Spleen (tissue), 11 donors: Measurements from ENCODE around the gene CMSS1. TPM values are rescaled to one million over a fixed set of nuclear protein-coding genes. Genes with fewer than 3 reads are reported as not detected.

Experiments used
- DNase-seq: peaks from one replicate; pipeline ENCODE4 v3.0.0-alpha.2; 2020
- H3K27ac ChIP-seq, 8 donors: fragments of 200-600 bp; sonication (generic) in 7 of 8; 1 replicate in 4 of 8; 2 replicates in 4 of 8; pipeline versions ENCODE4 v1.5.0 to v1.8.0; 2016 to 2021; ENCODE audit warnings: inconsistent platforms in 4 of 8, mild to moderate bottlenecking in 4 of 8, moderate library complexity in 1 of 8
- H3K27me3 ChIP-seq, 7 donors: fragments of 200-600 bp; sonication (generic) in 6 of 7; replicated peaks in 1 of 7; 1 replicate in 4 of 7; 2 replicates in 3 of 7; pipeline versions ENCODE4 v1.5.0 to v1.8.0; 2016 to 2021; ENCODE audit warnings: inconsistent platforms in 3 of 7, mild to moderate bottlenecking in 1 of 7
- H3K36me3 ChIP-seq, 6 donors: fragments of 200-600 bp; sonication (generic) in 5 of 6; 1 replicate in 4 of 6; 2 replicates in 2 of 6; pipeline versions ENCODE4 v1.5.0 to v1.8.0; 2016 to 2021; ENCODE audit warnings: inconsistent platforms in 2 of 6
- H3K4me1 ChIP-seq, 6 donors: fragments of 200-600 bp; sonication (generic) in 5 of 6; 1 replicate in 3 of 6; 2 replicates in 3 of 6; pipeline versions ENCODE4 v1.5.0 to v1.8.0; 2016 to 2021; ENCODE audit warnings: inconsistent platforms in 3 of 6
- H3K4me3 ChIP-seq, 8 donors: fragments of 200-600 bp; sonication (generic) in 7 of 8; 1 replicate in 4 of 8; 2 replicates in 4 of 8; pipeline versions ENCODE4 v1.5.0 to v1.8.0; 2016 to 2021; ENCODE audit warnings: inconsistent platforms in 4 of 8, mild to moderate bottlenecking in 4 of 8, moderate library complexity in 2 of 8
- H3K9me3 ChIP-seq, 8 donors: fragments of 200-600 bp; sonication (generic) in 7 of 8; 1 replicate in 4 of 8; 2 replicates in 4 of 8; pipeline versions ENCODE4 v1.5.0 to v1.8.0; 2016 to 2021; ENCODE audit warnings: inconsistent platforms in 4 of 8
- POLR2A ChIP-seq, 3 donors: fragments of 450-650 bp; IDR thresholded peaks; one replicate each; pipeline ENCODE4 v1.5.1; 2017; ENCODE audit warnings: antibody characterized with exemption in 3 of 3, mild to moderate bottlenecking in 1 of 3
- POLR2AphosphoS5 ChIP-seq, 3 donors: sonication (generic); formaldehyde crosslinking; IDR thresholded peaks; one replicate each; pipeline ENCODE4 v1.5.1; 2017; ENCODE audit warnings: antibody characterized with exemption in 3 of 3
- WGBS, 5 donors: extraction: QIAGEN DNeasy Blood & Tissue Kit in 3 of 5; methylation state at CpG; one replicate each; pipeline versions ENCODE4 v1.1.5 to v1.1.7; 2013 to 2018; 5-methylcytosine and 5-hydroxymethylcytosine counted together
- intact Hi-C: fragments of 100-400 bp; cut with DNase I; formaldehyde crosslinking; loops from one replicate; pipeline ENCODE4 v1.15.0; 2023; ENCODE audit warnings: low total_unique reads
- polyA plus RNA-seq, 3 donors: library from polyadenylated mRNA; stranded (reverse); fragments of 200-250 nt; gene quantifications; one replicate each; pipeline ENCODE4 v1.2.1, GENCODE V29; 2013
- total RNA-seq, 7 donors: library from RNA; depleted of rRNA in 3 of 7; stranded (reverse); fragments of >200 nt in 3 of 7; fragmentation: NEBNext Ultra II Directional in 4 of 7; extraction: Animal tissue kit (Norgen Biotek cat#: 25700) in 4 of 7; gene quantifications; one replicate each; pipeline versions ENCODE4 v1.1.0 to v1.2.1, GENCODE V29; 2016 to 2021
- TF ChIP-seq, protein P1 (sequence below), 11 experiments: fragments of 200-600 bp in 7 of 11; fragments of 450-650 bp in 4 of 11; sonication (generic) in 4 of 11; IDR thresholded peaks in 8 of 11; conservative IDR thresholded peaks in 3 of 11; 1 replicate in 7 of 11; 2 replicates in 4 of 11; pipeline versions ENCODE4 v1.4.0 to v1.8.0; 2016 to 2021; ENCODE audit warnings: antibody characterized with exemption in 11 of 11, inconsistent platforms in 4 of 11, mild to moderate bottlenecking in 1 of 11
- donor health status: healthy with polysubstance abuse.
- donor health status: DM: no; HTN: no; CAD: no; lungs with moderate emphysema.
- donor health status: DM: no; HTN: no; CAD: no.
- donor health status: Bipolar disorder and iron deficiency.
- donor health status: healthy.
- donor health status: DM: no; HTN: no; CAD: no.
- donor health status: DM: yes; HTN: yes; CAD: no.

CMSS1 gene
- total and polyA plus RNA-seq, 10 donors: 6.9 to 30.1 (median 20.0) TPM

DNA sequence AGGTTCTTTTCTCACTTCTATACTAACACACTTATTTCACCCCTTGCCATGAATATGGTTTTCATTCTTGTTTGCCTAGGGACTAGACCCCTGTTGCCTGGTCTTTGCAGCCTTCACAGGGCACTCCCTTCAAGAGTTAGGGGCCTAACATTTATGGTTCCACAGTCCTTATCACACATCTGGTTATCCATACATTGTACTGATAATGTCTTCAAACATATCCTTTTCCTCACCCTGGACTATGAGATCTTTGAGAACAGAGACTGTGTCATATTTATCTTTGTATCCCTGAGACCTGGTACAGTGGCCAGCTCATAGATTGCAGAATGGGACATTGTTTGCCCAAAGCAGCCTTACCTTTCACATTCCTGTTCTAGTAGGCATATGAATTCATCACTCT is 106.2 kb downstream of the CMSS1 start:
- no peaks in the 10 kb centered on the region for H3K36me3 ChIP-seq
- H3K4me3 ChIP-seq: no peak overlapping the region
- H3K27me3 ChIP-seq: no peaks in the 10 kb centered on the region
- H3K27ac ChIP-seq: no peak overlapping the region
- peaks cover 4 to 22% (median 11%) of the 10 kb centered on the region in 6 donors for H3K4me1 ChIP-seq
- no peak for TF ChIP-seq POLR2AphosphoS5 (IDR thresholded peaks at IDR 0.05)
- no peak for TF ChIP-seq POLR2A (IDR thresholded peaks at IDR 0.05)
- TF ChIP-seq, protein P1, sequence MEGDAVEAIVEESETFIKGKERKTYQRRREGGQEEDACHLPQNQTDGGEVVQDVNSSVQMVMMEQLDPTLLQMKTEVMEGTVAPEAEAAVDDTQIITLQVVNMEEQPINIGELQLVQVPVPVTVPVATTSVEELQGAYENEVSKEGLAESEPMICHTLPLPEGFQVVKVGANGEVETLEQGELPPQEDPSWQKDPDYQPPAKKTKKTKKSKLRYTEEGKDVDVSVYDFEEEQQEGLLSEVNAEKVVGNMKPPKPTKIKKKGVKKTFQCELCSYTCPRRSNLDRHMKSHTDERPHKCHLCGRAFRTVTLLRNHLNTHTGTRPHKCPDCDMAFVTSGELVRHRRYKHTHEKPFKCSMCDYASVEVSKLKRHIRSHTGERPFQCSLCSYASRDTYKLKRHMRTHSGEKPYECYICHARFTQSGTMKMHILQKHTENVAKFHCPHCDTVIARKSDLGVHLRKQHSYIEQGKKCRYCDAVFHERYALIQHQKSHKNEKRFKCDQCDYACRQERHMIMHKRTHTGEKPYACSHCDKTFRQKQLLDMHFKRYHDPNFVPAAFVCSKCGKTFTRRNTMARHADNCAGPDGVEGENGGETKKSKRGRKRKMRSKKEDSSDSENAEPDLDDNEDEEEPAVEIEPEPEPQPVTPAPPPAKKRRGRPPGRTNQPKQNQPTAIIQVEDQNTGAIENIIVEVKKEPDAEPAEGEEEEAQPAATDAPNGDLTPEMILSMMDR (IDR thresholded peaks at IDR 0.05 in 8 of 11, conservative IDR thresholded peaks at IDR 0.05 in 3 of 11): no peak
- no peak for DNase-seq
- H3K9me3 ChIP-seq: no peaks in the 10 kb centered on the region
- intact Hi-C loops: no loop called here

DNA sequence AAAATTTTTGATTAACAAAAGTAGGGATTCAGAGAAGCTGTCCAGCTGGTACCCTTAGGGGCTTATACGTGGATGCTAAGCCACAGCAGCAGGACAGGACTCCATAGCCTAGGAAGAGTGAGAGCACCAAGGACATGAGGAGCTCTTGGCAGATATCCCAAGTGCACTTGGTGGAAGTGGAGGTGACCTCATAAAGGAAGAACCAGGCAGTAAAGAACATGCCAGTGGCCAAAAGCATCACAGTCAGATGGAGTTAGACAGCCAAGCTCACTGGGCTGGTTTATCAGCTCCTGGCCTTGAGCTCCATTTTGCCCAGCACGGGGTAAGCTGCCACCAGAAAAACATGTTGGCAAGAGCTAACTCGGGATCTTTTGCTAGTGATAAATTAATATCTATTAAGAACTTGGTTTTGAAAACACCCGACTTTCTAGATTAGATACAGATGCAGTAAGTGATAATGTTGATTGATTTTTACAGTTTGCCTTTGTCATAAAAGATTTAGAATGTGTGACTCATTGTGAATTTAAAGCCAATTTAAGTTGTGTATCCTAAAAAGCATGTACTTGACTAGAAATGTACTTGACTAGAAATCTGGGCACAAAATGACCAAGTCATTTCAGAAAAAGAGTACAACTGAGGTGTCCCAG is 108.0 kb downstream of the CMSS1 start:
- TF ChIP-seq, protein P1 (IDR thresholded peaks at IDR 0.05 in 8 of 11, conservative IDR thresholded peaks at IDR 0.05 in 3 of 11): no peak
- TF ChIP-seq POLR2AphosphoS5 (IDR thresholded peaks at IDR 0.05) (no peak), POLR2A (IDR thresholded peaks at IDR 0.05) (no peak)
- Histone ChIP-seq H3K27ac (peak overlapping the region in 1 of 8 donors; percentile 19), H3K4me3 (no peak overlapping the region), H3K9me3 (no peaks in the 10 kb centered on the region), H3K27me3 (no peaks in the 10 kb centered on the region), H3K36me3 (no peaks in the 10 kb centered on the region), H3K4me1 (peaks cover 2 to 10% (median 7%) of the 10 kb centered on the region in 6 donors)
- 57 to 84% (median 72%) methylated on average over 4 of the region's 4 CpGs for WGBS, 5 donors
- intact Hi-C loops: no loop called here
- DNase-seq: no peak

DNA sequence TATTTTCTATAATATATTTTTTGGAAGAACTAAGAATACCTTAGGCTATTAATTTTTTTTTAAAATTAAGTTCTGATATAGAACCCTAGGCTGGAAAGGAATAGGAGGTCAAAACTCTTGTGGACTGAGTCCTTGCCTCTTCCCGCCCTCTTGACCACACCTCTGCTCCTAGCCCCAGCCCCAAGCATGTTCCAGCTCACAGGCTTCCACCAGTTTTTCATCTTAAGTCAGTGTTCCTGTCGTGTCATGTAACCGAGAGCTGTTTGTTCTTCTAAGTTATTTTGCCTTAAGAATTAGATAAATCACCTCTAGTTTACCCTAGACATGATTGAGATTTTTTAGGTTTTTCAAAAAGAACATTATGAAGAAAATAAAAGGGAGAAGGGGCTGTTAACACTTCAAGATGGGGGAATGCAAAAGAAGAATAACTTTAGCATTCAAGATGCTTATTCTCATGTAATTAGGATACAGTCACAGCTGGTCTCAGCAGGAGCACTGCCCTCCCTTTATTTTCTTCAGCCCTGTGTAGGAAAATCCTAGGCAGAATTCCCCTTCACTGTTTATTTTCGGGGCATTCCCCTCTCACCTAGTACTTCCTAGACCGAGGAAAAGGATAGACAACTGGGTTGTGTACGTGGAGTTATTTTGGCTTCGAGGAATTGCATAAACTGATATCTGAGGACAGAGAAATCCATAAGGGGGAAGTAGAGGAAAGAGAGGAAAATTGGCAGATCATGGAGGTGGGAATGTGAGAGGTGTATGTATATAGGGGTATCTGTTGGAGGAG is 110.2 kb downstream of the CMSS1 start:
- no peak overlapping the region for H3K27ac ChIP-seq
- DNase-seq: no peak
- intact Hi-C loops: no loop called here
- TF ChIP-seq, protein P1 (IDR thresholded peaks at IDR 0.05 in 8 of 11, conservative IDR thresholded peaks at IDR 0.05 in 3 of 11): no peak
- TF ChIP-seq POLR2A (IDR thresholded peaks at IDR 0.05) (no peak), POLR2AphosphoS5 (IDR thresholded peaks at IDR 0.05) (no peak)
- no peaks in the 10 kb centered on the region for H3K27me3 ChIP-seq
- peaks cover 0 to 4% (median 0%) of the 10 kb centered on the region in 6 donors for H3K36me3 ChIP-seq
- 91 to 96% (median 92%) methylated on average over 7 of the region's 7 CpGs for WGBS, 5 donors
- no peaks in the 10 kb centered on the region for H3K4me1 ChIP-seq
- H3K4me3 ChIP-seq: no peak overlapping the region
- no peaks in the 10 kb centered on the region for H3K9me3 ChIP-seq
